ENCODE results near the gene AKR7A3. TPM values are rescaled to one million over a fixed set of nuclear protein-coding genes. Genes with fewer than 3 reads are reported as not detected.

AKR7A3 gene
- total RNA-seq, 4 donors from 2014 or later = 0.50 to 2.4 (median 2.0) TPM

GRCh38 chr1:19328486-19328885, 39.9 kb upstream of the AKR7A3 start:
- TF ChIP-seq POLR2A (IDR thresholded peaks at IDR 0.05) (no peak), CTCF (IDR thresholded peaks at IDR 0.05) (no peak)
- Histone ChIP-seq H3K36me3 (peaks cover 29 to 67% (median 32%) of the 10 kb centered on the region in 3 donors), H3K9me3 (no peaks in the 10 kb centered on the region), H3K27me3 (no peaks in the 10 kb centered on the region), H3K4me3 (no peak overlapping the region), H3K27ac (no peak overlapping the region), H3K4me1 (no peaks in the 10 kb centered on the region)
- no peak for DNase-seq
- 84 to 96% methylated on average over 3 to 4 of the region's 18 CpGs for WGBS, 2 donors
- intact Hi-C loops (cut with DNase I) = no loop called here

- peaks cover 29 to 75% (median 32%) of the 10 kb centered on the region in 3 donors for H3K36me3 ChIP-seq
- H3K4me1 ChIP-seq = no peaks in the 10 kb centered on the region
- no peaks in the 10 kb centered on the region for H3K9me3 ChIP-seq
- no peak overlapping the region for H3K27ac ChIP-seq
- TF ChIP-seq CTCF (IDR thresholded peaks at IDR 0.05) = no peak
- TF ChIP-seq POLR2A (IDR thresholded peaks at IDR 0.05) = no peak
- intact Hi-C loops (cut with DNase I) = no loop called here
- 88 to 96% methylated on average over 5 to 8 of the region's 9 CpGs for WGBS, 2 donors
- no peaks in the 10 kb centered on the region for H3K27me3 ChIP-seq
- no peak overlapping the region for H3K4me3 ChIP-seq
- DNase-seq = no peak
Observed at GRCh38 chr1:19327736-19328135, 39.2 kb upstream of the AKR7A3 start.

GRCh38 chr1:19327301-19327700, 38.7 kb upstream of the AKR7A3 start:
- intact Hi-C loops (cut with DNase I) = no loop called here
- Histone ChIP-seq H3K4me3 (no peak overlapping the region), H3K36me3 (peaks cover 29 to 79% (median 32%) of the 10 kb centered on the region in 3 donors), H3K27ac (no peak overlapping the region), H3K4me1 (no peaks in the 10 kb centered on the region), H3K9me3 (no peaks in the 10 kb centered on the region), H3K27me3 (no peaks in the 10 kb centered on the region)
- no peak for TF ChIP-seq CTCF (IDR thresholded peaks at IDR 0.05)
- TF ChIP-seq POLR2A (IDR thresholded peaks at IDR 0.05) = no peak
- WGBS, 2 donors = 58 to 81% methylated on average over 4 to 11 of the region's 16 CpGs
- no peak for DNase-seq

GRCh38 chr1:19326748-19327065, 38.1 kb upstream of the AKR7A3 start:
- 76% methylated on average over 3 of the region's 6 CpGs; no CpG with 5 or more reads in 1 of the 2 donors for WGBS, 2 donors

More at GRCh38 chr1:19326748-19327065, 38.1 kb upstream of the AKR7A3 start:
- TF ChIP-seq CTCF (IDR thresholded peaks at IDR 0.05) = no peak
- TF ChIP-seq POLR2A (IDR thresholded peaks at IDR 0.05) = no peak
- Histone ChIP-seq H3K36me3 (peaks cover 29 to 85% (median 32%) of the 10 kb centered on the region in 3 donors), H3K27me3 (no peaks in the 10 kb centered on the region), H3K4me1 (no peaks in the 10 kb centered on the region), H3K9me3 (no peaks in the 10 kb centered on the region), H3K4me3 (no peak overlapping the region), H3K27ac (no peak overlapping the region)
- no peak for DNase-seq
- intact Hi-C loops (cut with DNase I) = no loop called here
